ENCODE measurements around the gene NT5DC1.
A peak's percentile ranks its signal among the peaks of the same experiment; 100 is the strongest.
"Not testable (repeated sequence)": the region's sequence is repeated elsewhere in the genome, so short reads cannot be mapped to it uniquely, and the experiment has no call there.

NT5DC1 gene

GRCh38 chr6:116094041-116094440 is 6.6 kb upstream of the NT5DC1 start:
- DNase-seq: no peak

DNA sequence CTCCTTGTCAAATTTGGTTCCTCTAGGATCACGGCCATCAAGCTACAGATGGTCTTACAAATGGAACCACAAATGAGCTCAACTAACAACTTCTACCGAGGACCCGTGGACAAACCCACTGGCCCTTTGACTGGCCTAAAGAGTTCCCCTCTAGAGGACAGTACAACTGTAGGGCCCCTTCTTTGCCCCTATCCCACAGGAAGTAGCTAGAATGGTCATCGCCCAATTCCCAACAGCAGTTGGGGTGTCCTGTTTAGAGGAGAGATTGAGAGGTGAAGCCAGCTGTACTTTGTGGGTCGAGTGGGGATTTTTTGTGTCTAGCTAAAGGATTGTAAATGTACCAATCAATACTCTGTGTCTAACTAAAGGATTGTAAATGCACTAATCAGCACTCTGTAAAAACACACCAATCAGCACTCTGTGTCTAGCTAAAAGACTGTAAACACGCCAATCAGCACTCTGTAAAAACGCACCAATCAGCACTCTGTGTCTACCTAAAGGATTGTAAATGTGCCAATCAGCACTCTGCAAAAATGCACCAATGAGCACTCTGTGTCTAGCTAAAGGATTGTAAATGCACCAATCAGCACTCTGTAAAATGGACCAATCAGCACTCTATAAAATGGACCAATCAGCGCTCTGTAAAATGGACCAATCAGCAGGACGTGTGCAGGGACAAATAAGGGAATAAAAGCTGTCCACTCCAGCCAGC is 4.4 kb upstream of the NT5DC1 start:
- not testable (repeated sequence) for DNase-seq

GRCh38 chr6:116096979-116097816 is 3.5 kb upstream of the NT5DC1 start:
- DNase-seq: no peak

- no peak for DNase-seq
Observed at GRCh38 chr6:116099036-116099435, 1.6 kb upstream of the NT5DC1 start.

DNA sequence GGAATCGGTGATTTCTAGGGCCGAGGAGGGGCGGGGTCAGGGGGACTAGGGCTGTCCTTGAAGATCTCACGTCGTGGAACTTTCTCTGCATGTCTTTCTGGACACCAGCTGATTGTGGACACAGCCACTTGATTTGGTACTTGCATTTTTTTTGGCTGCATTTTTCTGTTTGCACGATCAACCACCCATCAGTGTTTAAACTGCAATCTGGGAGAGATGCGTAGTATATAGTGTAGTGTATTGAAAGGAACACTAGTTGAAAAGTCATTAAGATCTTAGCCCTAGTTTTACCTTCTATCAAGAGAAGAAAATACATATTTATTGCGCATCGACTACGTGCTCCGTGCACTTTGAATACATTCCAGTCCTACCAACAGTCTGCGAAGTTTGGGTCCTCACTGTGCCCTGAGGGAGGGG is 657 bp downstream of the NT5DC1 start:
- peak in 1 of 2 experiments; percentile 68 for DNase-seq

DNA sequence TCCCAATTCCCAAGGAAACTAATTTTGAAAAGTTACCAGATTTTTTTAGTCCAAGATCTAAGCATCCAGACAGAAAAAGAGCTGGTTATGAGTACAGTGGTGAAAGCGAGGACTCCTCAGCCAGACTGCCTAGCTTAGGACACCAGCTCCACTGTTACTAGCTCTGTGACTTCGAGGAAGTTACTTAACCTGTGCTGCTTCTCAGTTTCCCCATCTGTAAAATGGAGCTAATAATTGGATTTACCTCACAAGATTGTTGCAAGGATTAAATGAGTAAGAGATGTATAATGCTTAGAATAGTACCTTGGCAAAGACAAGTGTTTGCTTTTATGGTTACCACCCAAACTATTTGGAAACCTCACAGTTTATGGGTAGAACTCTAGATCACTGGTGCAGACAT is 1.1 kb downstream of the NT5DC1 start:
- no peak for DNase-seq

GRCh38 chr6:116102873-116103272 is 2.2 kb downstream of the NT5DC1 start:
- no peak for DNase-seq

- DNase-seq: no peak
Observed at GRCh38 chr6:116104636-116105035, 4.0 kb downstream of the NT5DC1 start.

- no peak for DNase-seq
Observed at GRCh38 chr6:116105247-116105646, 4.6 kb downstream of the NT5DC1 start.

- no peak for DNase-seq
Observed at GRCh38 chr6:116106146-116106545, 5.5 kb downstream of the NT5DC1 start.

DNA sequence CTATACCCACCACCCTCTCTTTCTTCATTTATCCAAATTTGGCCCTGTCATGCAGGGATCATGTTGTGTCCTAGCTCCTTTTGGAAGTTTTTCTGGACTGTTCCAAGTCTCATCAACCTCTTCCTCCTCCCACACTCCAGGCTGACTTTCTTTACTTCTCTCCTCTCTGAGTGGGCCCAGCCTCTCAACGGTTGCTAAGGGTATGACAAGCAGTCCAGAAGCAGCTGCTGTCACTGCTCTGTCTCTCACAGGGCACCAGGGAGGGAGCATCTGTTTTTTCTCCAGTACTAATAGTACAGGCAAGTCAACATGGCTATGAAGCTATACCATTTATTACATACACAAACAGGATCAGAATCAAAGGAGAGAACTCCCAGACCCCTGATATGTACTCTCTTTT is 8.2 kb downstream of the NT5DC1 start:
- DNase-seq: no peak

DNA sequence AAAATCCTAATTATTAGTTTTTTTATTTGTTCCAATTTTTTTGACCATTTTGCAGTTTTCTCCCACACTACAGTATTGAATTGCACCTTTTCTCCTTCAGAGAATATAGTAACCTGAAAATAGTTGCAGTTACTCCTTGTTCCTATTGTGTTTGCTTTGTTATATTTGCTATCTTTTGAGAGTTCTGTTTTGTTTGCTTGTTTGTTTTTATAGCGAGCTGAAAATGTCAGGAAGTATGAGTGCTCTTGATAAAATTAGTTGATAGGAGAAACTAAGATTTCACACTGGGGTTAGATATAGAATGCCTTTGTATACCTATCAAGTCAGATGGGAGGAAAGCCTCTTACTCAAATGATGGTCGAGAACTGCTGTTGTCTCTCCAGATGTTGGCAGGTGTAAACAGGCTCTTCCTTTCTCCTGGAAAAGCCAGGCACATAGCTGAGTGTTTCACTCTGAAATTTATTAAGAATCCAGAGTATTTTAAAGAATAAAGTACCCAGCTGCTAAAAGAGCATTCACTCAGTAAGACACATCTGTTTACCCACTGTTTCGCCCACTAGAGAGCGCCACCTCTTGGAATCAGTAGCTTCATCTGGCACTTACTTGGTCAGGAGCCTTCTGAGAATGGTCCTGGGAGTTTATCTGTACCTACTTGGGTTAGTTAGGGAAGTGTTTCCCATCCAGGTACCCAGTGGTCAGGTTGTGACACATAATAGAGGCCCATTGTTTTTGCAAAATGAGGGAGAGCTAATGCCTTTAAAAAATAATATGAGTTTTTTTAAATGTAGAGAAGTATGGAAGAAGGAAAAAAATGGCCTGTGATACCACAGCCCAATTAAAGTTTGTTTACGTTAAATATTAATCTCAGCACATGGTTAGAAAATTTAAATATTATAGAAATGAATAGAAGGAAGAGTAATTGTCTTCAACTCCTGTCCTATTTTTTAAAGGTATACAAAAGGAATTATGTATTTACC is 11.2 kb downstream of the NT5DC1 start:
- DNase-seq: no peak

GRCh38 chr6:116113386-116113785 is 12.7 kb downstream of the NT5DC1 start:
- DNase-seq: no peak

DNA sequence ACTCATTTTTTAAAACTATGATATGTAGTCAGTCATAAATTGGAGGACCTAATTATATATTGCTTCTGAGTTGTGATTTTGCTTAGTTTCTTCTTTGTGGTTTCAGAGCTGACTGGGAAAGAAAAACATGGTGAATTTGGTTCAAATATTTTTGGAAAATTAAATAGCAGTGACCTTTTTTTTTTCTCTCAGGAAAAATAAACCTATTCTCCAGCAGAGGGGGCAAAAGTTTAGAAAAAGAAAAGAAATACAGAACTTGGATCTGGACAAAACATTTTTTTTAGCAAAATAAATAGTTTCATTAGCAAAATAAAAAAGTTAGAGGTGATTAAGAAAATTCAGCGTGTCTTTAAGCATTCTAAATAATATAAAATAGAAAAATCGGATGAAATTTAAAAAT is 15.1 kb downstream of the NT5DC1 start:
- DNase-seq: no peak

- DNase-seq: no peak
Observed at GRCh38 chr6:116118608-116119007, 18.0 kb downstream of the NT5DC1 start.

GRCh38 chr6:116120430-116120829 is 19.8 kb downstream of the NT5DC1 start:
- no peak for DNase-seq

- no peak for DNase-seq
Observed at GRCh38 chr6:116126032-116126431, 25.4 kb downstream of the NT5DC1 start, which contains the start of gene COL10A1. TSS of gene COL10A1 (minus strand) at chr6:116126132. CDS start at chr6:116125492, 640 bp downstream.

DNA sequence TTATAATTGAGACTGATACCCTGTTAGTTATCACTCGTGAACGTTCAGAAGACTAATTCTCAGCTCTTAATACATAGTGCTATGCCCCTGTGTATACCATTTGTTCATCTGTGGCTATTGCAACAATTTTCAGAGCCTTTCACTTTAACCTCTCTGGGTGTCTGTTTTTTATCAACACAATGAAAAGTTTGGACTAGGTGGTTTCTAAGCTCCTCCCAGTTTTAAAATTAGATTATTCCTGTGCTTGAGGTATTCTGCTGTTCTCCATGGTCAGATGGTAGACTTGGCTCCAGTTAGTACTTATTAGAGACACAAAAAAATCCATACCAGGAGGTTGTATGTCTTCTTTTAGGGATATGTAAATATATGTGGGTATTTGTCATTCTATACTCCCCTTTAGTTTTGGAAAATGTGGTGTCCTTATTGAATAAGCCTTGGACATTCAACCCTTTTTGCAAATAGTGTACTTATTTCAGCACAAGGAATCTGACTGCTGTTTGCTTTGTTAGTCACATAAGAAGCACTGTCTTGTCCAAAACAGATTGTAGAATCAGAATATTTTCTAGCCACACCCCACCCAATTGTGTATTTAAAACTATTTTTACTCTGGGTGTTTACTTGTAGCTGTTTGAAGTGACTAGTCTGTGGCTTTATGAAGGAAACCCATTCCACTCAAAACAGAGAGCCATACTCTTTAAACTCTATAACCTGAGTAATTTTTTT is 27.3 kb downstream of the NT5DC1 start:
- no peak for DNase-seq

DNA sequence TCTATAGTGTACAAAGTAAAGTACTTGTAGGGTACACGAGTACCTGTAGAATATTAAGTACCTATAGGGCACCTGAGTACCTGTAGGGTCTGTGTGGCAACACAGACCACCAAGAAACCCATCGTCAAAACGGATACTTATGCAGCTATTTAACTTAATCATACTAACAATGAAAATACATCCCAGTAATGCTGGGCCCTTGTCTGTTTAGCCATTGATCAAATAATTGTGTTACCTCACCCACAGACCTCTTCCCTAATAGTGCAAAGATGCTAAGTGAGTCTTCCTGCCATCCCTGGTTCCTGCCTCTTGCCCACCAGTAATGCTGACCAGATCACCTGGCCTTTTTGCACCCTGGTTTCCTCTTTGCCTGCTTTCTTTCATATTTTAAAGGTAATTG is 32.8 kb downstream of the NT5DC1 start:
- DNase-seq: no peak

GRCh38 chr6:116136373-116136772 is 35.7 kb downstream of the NT5DC1 start:
- no peak for DNase-seq

DNA sequence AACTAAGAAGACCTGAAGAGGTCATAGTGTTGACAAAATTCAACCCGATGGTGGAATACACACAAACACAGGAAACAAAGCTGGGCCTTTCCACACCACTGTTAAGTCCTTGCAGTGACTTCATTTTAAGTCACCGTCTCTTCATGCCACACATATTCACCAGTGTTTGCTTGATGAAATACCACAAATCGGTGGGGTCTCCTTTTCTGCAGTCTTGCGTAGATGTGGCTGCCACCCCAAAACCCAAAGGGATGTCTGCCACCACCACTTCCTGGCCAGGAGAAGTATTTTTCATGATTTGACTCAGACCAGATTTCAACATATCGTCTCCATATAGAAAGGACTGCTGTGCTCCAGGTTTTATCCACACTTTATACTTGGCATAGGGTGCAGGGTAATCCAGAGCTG is 36.3 kb downstream of the NT5DC1 start:
- no peak for DNase-seq

- DNase-seq: no peak
Observed at GRCh38 chr6:116139917-116140316, 39.3 kb downstream of the NT5DC1 start.
